NT2/D1 (cell line): ENCODE results near the gene ITGA1.

Experiments
- SUZ12 ChIP-seq: IDR thresholded peaks from 2 replicates; pipeline ENCODE4 v1.6.1; 2011; ENCODE audit not compliant: insufficient read length, insufficient read depth; ENCODE audit errors: extremely low read depth
- YY1 ChIP-seq: IDR thresholded peaks from 2 replicates; pipeline ENCODE4 v1.6.1; 2011; ENCODE audit not compliant: insufficient read length, insufficient read depth
- ZNF274 ChIP-seq: IDR thresholded peaks from 2 replicates; pipeline ENCODE4 v1.6.1; 2011; ENCODE audit warnings: mild to moderate bottlenecking, low read depth, low read length

DNA sequence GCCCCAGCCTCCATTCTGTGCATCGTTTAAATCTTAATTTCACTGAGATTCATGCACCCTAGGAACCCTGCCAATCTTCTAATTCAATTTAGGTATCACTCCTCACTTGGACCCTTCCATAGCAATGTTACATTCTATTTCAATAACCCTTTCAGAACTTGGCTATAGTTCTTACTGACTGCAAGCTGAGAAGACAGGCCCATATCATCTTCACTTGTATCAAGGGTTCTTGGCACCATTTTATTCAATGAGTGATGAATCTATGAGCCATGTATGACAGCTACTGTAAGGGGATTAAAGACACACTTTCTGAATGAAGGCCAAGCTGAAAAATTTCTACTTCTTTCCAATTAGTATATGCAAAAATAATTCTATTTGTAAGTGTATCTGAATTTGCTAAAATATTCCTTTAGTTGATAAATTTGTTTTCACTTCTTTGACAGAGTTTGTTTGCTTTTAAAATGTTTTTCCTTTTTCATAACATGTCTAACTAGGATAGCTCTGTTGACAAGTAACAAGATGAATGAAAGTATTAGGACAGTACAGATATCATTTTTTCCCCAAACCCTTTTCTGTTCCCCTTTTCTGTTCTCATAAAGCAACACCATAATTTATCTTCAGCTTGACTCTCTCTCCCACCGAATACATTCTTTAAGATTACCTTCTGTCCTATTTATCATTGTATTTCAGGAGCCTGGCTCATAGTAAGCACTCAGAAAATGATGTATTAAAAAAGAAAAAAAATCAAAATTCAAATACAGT lies 211.0 kb downstream of the ITGA1 start:
- TF ChIP-seq ZNF274: no peak
- TF ChIP-seq YY1: no peak
- no peak for TF ChIP-seq SUZ12
